ENCODE data around the gene RNASEL.

Gene RNASEL

DNA sequence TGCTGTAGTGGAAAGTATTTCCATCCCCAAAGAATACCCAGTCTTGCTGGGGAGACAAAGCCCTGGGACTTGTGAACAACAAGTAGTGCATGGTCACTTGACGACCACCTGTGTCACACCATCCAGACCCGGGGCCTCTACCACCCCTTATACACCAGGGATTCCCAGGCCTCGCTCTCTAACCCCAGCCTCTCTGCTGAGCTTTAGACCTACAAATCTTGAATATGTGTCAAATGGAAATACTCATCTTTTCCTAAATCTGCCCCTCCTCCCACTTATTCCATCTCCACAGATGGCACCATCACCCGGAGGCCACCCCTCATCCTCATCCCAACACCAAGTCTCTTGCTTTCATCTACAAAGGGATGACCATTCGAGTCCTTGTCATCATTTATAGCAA, 875 bp upstream of the RNASEL start:
- POLR2A ChIA-PET, result no interaction called here
- no peaks in the 10 kb centered on the region for H3K4me1 ChIP-seq (ENCODE audit: control insufficient read depth, insufficient read depth, low read length)
- H3K27ac ChIP-seq (ENCODE audit: extremely low read depth, low read depth, low read length), result no peak overlapping the region
- H3K4me3 ChIP-seq (ENCODE audit: low read depth, low read length), result no peak overlapping the region
- no peaks in the 10 kb centered on the region for H3K36me3 ChIP-seq (ENCODE audit: control insufficient read depth in 2 of 2, insufficient read depth in 1 of 2, low read length in 2 of 2)
- CTCF ChIA-PET, result interaction anchor here (0.6 to 2.3 kb wide), 4 partner anchors 8 to 196 kb away, joined by 3 to 14 read pairs (median 4); no protein-coding TSS in a partner anchor
- TF ChIP-seq ZNF221 (tag by site-specific recombination; IDR thresholded peaks at IDR 0.05; ENCODE audit: borderline replicate concordance) (no peak), IKZF3 (tag by site-specific recombination; IDR thresholded peaks at IDR 0.05) (no peak), ZNF391 (tag by site-specific recombination; IDR thresholded peaks at IDR 0.05; ENCODE audit: borderline replicate concordance, low read depth) (no peak), ZNF529 (tag by site-specific recombination; IDR thresholded peaks at IDR 0.05; ENCODE audit: insufficient replicate concordance) (no peak), ZSCAN23 (tag by site-specific recombination; IDR thresholded peaks at IDR 0.05) (no peak), ZNF274 (IDR thresholded peaks at IDR 0.05; ENCODE audit: low read length) (no peak), ZNF274 (tag by site-specific recombination; IDR thresholded peaks at IDR 0.05; ENCODE audit: borderline replicate concordance) (no peak), ZNF292 (tag by site-specific recombination; IDR thresholded peaks at IDR 0.05; ENCODE audit: borderline replicate concordance, low read depth) (no peak), ZNF239 (tag by site-specific recombination; IDR thresholded peaks at IDR 0.05) (no peak), ZNF843 (tag by site-specific recombination; IDR thresholded peaks at IDR 0.05) (no peak), ZNF211 (tag by site-specific recombination; IDR thresholded peaks at IDR 0.05; ENCODE audit: low read depth) (no peak), ZNF658 (tag by site-specific recombination; IDR thresholded peaks at IDR 0.05) (no peak), ZBTB1 (tag by site-specific recombination; IDR thresholded peaks at IDR 0.05) (no peak), ZNF350 (tag by site-specific recombination; IDR thresholded peaks at IDR 0.05) (no peak), SETDB1 (IDR thresholded peaks at IDR 0.05; ENCODE audit: insufficient read length, low read length) (no peak), ZNF777 (tag by site-specific recombination; IDR thresholded peaks at IDR 0.05; ENCODE audit: borderline replicate concordance) (no peak)
- TF ChIP-seq, protein P1, sequence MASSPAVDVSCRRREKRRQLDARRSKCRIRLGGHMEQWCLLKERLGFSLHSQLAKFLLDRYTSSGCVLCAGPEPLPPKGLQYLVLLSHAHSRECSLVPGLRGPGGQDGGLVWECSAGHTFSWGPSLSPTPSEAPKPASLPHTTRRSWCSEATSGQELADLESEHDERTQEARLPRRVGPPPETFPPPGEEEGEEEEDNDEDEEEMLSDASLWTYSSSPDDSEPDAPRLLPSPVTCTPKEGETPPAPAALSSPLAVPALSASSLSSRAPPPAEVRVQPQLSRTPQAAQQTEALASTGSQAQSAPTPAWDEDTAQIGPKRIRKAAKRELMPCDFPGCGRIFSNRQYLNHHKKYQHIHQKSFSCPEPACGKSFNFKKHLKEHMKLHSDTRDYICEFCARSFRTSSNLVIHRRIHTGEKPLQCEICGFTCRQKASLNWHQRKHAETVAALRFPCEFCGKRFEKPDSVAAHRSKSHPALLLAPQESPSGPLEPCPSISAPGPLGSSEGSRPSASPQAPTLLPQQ (tag by site-specific recombination; IDR thresholded peaks at IDR 0.05), result no peak
- TF ChIP-seq, protein P2, sequence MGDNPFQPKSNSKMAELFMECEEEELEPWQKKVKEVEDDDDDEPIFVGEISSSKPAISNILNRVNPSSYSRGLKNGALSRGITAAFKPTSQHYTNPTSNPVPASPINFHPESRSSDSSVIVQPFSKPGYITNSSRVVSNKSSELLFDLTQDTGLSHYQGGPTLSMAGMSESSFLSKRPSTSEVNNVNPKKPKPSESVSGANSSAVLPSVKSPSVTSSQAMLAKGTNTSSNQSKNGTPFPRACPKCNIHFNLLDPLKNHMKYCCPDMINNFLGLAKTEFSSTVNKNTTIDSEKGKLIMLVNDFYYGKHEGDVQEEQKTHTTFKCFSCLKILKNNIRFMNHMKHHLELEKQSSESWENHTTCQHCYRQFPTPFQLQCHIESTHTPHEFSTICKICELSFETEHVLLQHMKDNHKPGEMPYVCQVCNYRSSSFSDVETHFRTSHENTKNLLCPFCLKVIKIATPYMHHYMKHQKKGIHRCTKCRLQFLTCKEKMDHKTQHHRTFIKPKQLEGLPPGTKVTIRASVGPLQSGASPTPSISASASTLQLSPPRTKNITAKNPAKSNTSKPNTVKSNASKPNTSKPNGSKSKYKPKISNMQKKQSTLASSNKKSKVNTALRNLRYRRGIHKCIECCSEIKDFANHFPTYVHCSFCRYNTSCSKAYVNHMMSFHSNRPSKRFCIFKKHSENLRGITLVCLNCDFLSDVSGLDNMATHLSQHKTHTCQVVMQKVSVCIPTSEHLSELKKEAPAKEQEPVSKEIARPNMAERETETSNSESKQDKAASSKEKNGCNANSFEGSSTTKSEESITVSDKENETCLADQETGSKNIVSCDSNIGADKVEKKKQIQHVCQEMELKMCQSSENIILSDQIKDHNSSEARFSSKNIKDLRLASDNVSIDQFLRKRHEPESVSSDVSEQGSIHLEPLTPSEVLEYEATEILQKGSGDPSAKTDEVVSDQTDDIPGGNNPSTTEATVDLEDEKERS (tag by site-specific recombination; IDR thresholded peaks at IDR 0.05), result no peak
- TF ChIP-seq, protein P3, sequence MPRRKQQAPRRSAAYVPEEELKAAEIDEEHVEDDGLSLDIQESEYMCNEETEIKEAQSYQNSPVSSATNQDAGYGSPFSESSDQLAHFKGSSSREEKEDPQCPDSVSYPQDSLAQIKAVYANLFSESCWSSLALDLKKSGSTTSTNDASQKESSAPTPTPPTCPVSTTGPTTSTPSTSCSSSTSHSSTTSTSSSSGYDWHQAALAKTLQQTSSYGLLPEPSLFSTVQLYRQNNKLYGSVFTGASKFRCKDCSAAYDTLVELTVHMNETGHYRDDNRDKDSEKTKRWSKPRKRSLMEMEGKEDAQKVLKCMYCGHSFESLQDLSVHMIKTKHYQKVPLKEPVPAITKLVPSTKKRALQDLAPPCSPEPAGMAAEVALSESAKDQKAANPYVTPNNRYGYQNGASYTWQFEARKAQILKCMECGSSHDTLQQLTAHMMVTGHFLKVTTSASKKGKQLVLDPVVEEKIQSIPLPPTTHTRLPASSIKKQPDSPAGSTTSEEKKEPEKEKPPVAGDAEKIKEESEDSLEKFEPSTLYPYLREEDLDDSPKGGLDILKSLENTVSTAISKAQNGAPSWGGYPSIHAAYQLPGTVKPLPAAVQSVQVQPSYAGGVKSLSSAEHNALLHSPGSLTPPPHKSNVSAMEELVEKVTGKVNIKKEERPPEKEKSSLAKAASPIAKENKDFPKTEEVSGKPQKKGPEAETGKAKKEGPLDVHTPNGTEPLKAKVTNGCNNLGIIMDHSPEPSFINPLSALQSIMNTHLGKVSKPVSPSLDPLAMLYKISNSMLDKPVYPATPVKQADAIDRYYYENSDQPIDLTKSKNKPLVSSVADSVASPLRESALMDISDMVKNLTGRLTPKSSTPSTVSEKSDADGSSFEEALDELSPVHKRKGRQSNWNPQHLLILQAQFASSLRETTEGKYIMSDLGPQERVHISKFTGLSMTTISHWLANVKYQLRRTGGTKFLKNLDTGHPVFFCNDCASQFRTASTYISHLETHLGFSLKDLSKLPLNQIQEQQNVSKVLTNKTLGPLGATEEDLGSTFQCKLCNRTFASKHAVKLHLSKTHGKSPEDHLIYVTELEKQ (tag by site-specific recombination; IDR thresholded peaks at IDR 0.05; ENCODE audit: borderline replicate concordance), result no peak
- no peaks in the 10 kb centered on the region for H3K9me3 ChIP-seq (ENCODE audit: control insufficient read depth, insufficient read depth, low read depth, low read length)

Measured in HEK293 (cell line).